Measurements from ENCODE around the gene FAM149B1.
A peak's percentile ranks its signal among the peaks of the same experiment; 100 is the strongest.

FAM149B1 gene

GRCh38 chr10:73233883-73234282, 66.0 kb downstream of the FAM149B1 start:
- no peak overlapping the region for H3K4me3 ChIP-seq (ENCODE audit: low read length)
- no peak overlapping the region for H3K9ac ChIP-seq (ENCODE audit: low read depth, low read length)
- no peaks in the 10 kb centered on the region for H3K4me1 ChIP-seq (ENCODE audit: insufficient read depth, low read length)
- 89% methylated on average over 1 of the region's 2 CpGs for WGBS
- no peaks in the 10 kb centered on the region for H3K9me3 ChIP-seq (ENCODE audit: insufficient read depth, low read depth, low read length)
- H3K36me3 ChIP-seq (ENCODE audit: insufficient read depth, low read length), result peaks cover 70% of the 10 kb centered on the region
- H3K27ac ChIP-seq (ENCODE audit: low read depth, low read length), result no peak overlapping the region
- H3K27me3 ChIP-seq (ENCODE audit: insufficient read depth, low read length), result no peaks in the 10 kb centered on the region

GRCh38 chr10:73234695-73235094, 66.8 kb downstream of the FAM149B1 start:
- Histone ChIP-seq H3K27me3 (ENCODE audit: insufficient read depth, low read length) (no peaks in the 10 kb centered on the region), H3K4me3 (ENCODE audit: low read length) (no peak overlapping the region), H3K9me3 (ENCODE audit: insufficient read depth, low read depth, low read length) (no peaks in the 10 kb centered on the region), H3K9ac (ENCODE audit: low read depth, low read length) (no peak overlapping the region), H3K36me3 (ENCODE audit: insufficient read depth, low read length) (peaks cover 78% of the 10 kb centered on the region), H3K27ac (ENCODE audit: low read depth, low read length) (no peak overlapping the region), H3K4me1 (ENCODE audit: insufficient read depth, low read length) (no peaks in the 10 kb centered on the region)
- 95% methylated on average over 7 of the region's 7 CpGs for WGBS

- H3K9ac ChIP-seq (ENCODE audit: low read depth, low read length), result no peak overlapping the region
- H3K9me3 ChIP-seq (ENCODE audit: insufficient read depth, low read depth, low read length), result no peaks in the 10 kb centered on the region
- 97% methylated on average over 3 of the region's 5 CpGs for WGBS
- peaks cover 95% of the 10 kb centered on the region for H3K36me3 ChIP-seq (ENCODE audit: insufficient read depth, low read length)
- no peaks in the 10 kb centered on the region for H3K4me1 ChIP-seq (ENCODE audit: insufficient read depth, low read length)
- no peak overlapping the region for H3K27ac ChIP-seq (ENCODE audit: low read depth, low read length)
- no peak overlapping the region for H3K4me3 ChIP-seq (ENCODE audit: low read length)
- H3K27me3 ChIP-seq (ENCODE audit: insufficient read depth, low read length), result no peaks in the 10 kb centered on the region
These were observed 71.2 kb downstream of the FAM149B1 start for GRCh38 chr10:73238990-73239566.

- no peak overlapping the region for H3K27ac ChIP-seq (ENCODE audit: low read depth, low read length)
- no peaks in the 10 kb centered on the region for H3K9me3 ChIP-seq (ENCODE audit: insufficient read depth, low read depth, low read length)
- H3K4me3 ChIP-seq (ENCODE audit: low read length), result no peak overlapping the region
- H3K4me1 ChIP-seq (ENCODE audit: insufficient read depth, low read length), result no peaks in the 10 kb centered on the region; the same call in 1 of the 2 replicates
- peaks cover 95% of the 10 kb centered on the region for H3K36me3 ChIP-seq (ENCODE audit: insufficient read depth, low read length)
- H3K27me3 ChIP-seq (ENCODE audit: insufficient read depth, low read length), result no peaks in the 10 kb centered on the region
- H3K9ac ChIP-seq (ENCODE audit: low read depth, low read length), result no peak overlapping the region
- 88% methylated on average over 2 of the region's 2 CpGs for WGBS
These were observed 72.0 kb downstream of the FAM149B1 start for GRCh38 chr10:73239908-73240307.

GRCh38 chr10:73244866-73245477, 77.1 kb downstream of the FAM149B1 start:
- H3K4me1 ChIP-seq (ENCODE audit: insufficient read depth, low read length), result peaks cover 5% of the 10 kb centered on the region; the same call in 1 of the 2 replicates
- 82% methylated on average over 7 of the region's 8 CpGs for WGBS

GRCh38 chr10:73246322-73246645, 78.4 kb downstream of the FAM149B1 start:
- WGBS, result under 1% methylated on average over 7 of the region's 8 CpGs
- peaks cover 70% of the 10 kb centered on the region for H3K36me3 ChIP-seq (ENCODE audit: insufficient read depth, low read length)
- peak overlapping the region; percentile 99 for H3K27ac ChIP-seq (ENCODE audit: low read depth, low read length)
- peak overlapping the region; percentile 82 for H3K4me3 ChIP-seq (ENCODE audit: low read length)
- no peaks in the 10 kb centered on the region for H3K27me3 ChIP-seq (ENCODE audit: insufficient read depth, low read length)
- H3K9ac ChIP-seq (ENCODE audit: low read depth, low read length), result peak overlapping the region; percentile 97
- H3K9me3 ChIP-seq (ENCODE audit: insufficient read depth, low read depth, low read length), result no peaks in the 10 kb centered on the region
- peaks cover 5% of the 10 kb centered on the region; the same call in 1 of the 2 replicates for H3K4me1 ChIP-seq (ENCODE audit: insufficient read depth, low read length)

More at GRCh38 chr10:73244866-73245477, 77.1 kb downstream of the FAM149B1 start:
- H3K9me3 ChIP-seq (ENCODE audit: insufficient read depth, low read depth, low read length), result no peaks in the 10 kb centered on the region
- H3K27me3 ChIP-seq (ENCODE audit: insufficient read depth, low read length), result no peaks in the 10 kb centered on the region
- H3K9ac ChIP-seq (ENCODE audit: low read depth, low read length), result peak overlapping the region; percentile 97
- peaks cover 72% of the 10 kb centered on the region for H3K36me3 ChIP-seq (ENCODE audit: insufficient read depth, low read length)
- peak overlapping the region; percentile 82 for H3K4me3 ChIP-seq (ENCODE audit: low read length)
- no peak overlapping the region for H3K27ac ChIP-seq (ENCODE audit: low read depth, low read length)

- Histone ChIP-seq H3K4me1 (ENCODE audit: insufficient read depth, low read length) (peaks cover 5% of the 10 kb centered on the region; the same call in 1 of the 2 replicates), H3K36me3 (ENCODE audit: insufficient read depth, low read length) (peaks cover 64% of the 10 kb centered on the region)
These were observed 79.0 kb downstream of the FAM149B1 start, which contains the start of gene DNAJC9 for GRCh38 chr10:73246646-73247508. Gene DNAJC9, minus strand, starts transcription at chr10:73247255. Its CDS starts 66 bp downstream, at chr10:73247189.

GRCh38 chr10:73247509-73248258, 79.8 kb downstream of the FAM149B1 start:
- 64% methylated on average over 4 of the region's 4 CpGs for WGBS
- H3K4me1 ChIP-seq (ENCODE audit: insufficient read depth, low read length), result peaks cover 5% of the 10 kb centered on the region; the same call in 1 of the 2 replicates
- H3K9me3 ChIP-seq (ENCODE audit: insufficient read depth, low read depth, low read length), result no peaks in the 10 kb centered on the region
- peaks cover 56% of the 10 kb centered on the region for H3K36me3 ChIP-seq (ENCODE audit: insufficient read depth, low read length)
- no peaks in the 10 kb centered on the region for H3K27me3 ChIP-seq (ENCODE audit: insufficient read depth, low read length)
- H3K9ac ChIP-seq (ENCODE audit: low read depth, low read length), result peak overlapping the region; percentile 97
- H3K27ac ChIP-seq (ENCODE audit: low read depth, low read length), result peak overlapping the region; percentile 81
- H3K4me3 ChIP-seq (ENCODE audit: low read length), result peak overlapping the region; percentile 82

More at GRCh38 chr10:73246646-73247508, 79.0 kb downstream of the FAM149B1 start, which contains the start of gene DNAJC9:
- Histone ChIP-seq H3K9me3 (ENCODE audit: insufficient read depth, low read depth, low read length) (no peaks in the 10 kb centered on the region), H3K4me3 (ENCODE audit: low read length) (peak within 1 kb of the TSS; percentile 82), H3K27me3 (ENCODE audit: insufficient read depth, low read length) (no peaks in the 10 kb centered on the region), H3K27ac (ENCODE audit: low read depth, low read length) (peak within 1 kb of the TSS; percentile 99), H3K9ac (ENCODE audit: low read depth, low read length) (peak within 1 kb of the TSS; percentile 97)
- WGBS, result under 1% methylated on average over 78 of the region's 78 CpGs

GRCh38 chr10:73248259-73248724, 80.4 kb downstream of the FAM149B1 start:
- Histone ChIP-seq H3K36me3 (ENCODE audit: insufficient read depth, low read length) (peaks cover 50% of the 10 kb centered on the region), H3K9ac (ENCODE audit: low read depth, low read length) (no peak overlapping the region; the same call in 1 of the 2 replicates), H3K27me3 (ENCODE audit: insufficient read depth, low read length) (no peaks in the 10 kb centered on the region), H3K9me3 (ENCODE audit: insufficient read depth, low read depth, low read length) (no peaks in the 10 kb centered on the region), H3K27ac (ENCODE audit: low read depth, low read length) (no peak overlapping the region), H3K4me1 (ENCODE audit: insufficient read depth, low read length) (peaks cover 5% of the 10 kb centered on the region; the same call in 1 of the 2 replicates), H3K4me3 (ENCODE audit: low read length) (no peak overlapping the region)
- 95% methylated on average over 5 of the region's 5 CpGs for WGBS

GRCh38 chr10:73251683-73252444, 83.9 kb downstream of the FAM149B1 start:
- 14% methylated on average over 23 of the region's 23 CpGs for WGBS
- H3K36me3 ChIP-seq (ENCODE audit: insufficient read depth, low read length), result peaks cover 24% of the 10 kb centered on the region
- peak overlapping the region; percentile 90 for H3K9ac ChIP-seq (ENCODE audit: low read depth, low read length)
- no peaks in the 10 kb centered on the region for H3K9me3 ChIP-seq (ENCODE audit: insufficient read depth, low read depth, low read length)
- H3K27ac ChIP-seq (ENCODE audit: low read depth, low read length), result peak overlapping the region; percentile 86
- H3K27me3 ChIP-seq (ENCODE audit: insufficient read depth, low read length), result no peaks in the 10 kb centered on the region
- peak overlapping the region; percentile 80 for H3K4me3 ChIP-seq (ENCODE audit: low read length)
- H3K4me1 ChIP-seq (ENCODE audit: insufficient read depth, low read length), result peaks cover 5% of the 10 kb centered on the region; the same call in 1 of the 2 replicates

Data from HUES64 (cell line).